Stimulated activated CD8-positive, alpha-beta memory T cell treated with anti-CD3 and anti-CD28 coated beads, Interleukin-12 subunit alpha, Interleukin-12 subunit beta, amount 100 ng/mL, for 24 hours (primary cell): ENCODE measurements around the gene ODC1.
"Not testable (repeated sequence)": the region's sequence is repeated elsewhere in the genome, so short reads cannot be mapped to it uniquely, and the experiment has no call there.

Experiments
- DNase-seq: peaks from one replicate; pipeline ENCODE4 v3.0.0-alpha.2; 2020; ENCODE audit errors: extremely low read depth

Gene ODC1

DNA sequence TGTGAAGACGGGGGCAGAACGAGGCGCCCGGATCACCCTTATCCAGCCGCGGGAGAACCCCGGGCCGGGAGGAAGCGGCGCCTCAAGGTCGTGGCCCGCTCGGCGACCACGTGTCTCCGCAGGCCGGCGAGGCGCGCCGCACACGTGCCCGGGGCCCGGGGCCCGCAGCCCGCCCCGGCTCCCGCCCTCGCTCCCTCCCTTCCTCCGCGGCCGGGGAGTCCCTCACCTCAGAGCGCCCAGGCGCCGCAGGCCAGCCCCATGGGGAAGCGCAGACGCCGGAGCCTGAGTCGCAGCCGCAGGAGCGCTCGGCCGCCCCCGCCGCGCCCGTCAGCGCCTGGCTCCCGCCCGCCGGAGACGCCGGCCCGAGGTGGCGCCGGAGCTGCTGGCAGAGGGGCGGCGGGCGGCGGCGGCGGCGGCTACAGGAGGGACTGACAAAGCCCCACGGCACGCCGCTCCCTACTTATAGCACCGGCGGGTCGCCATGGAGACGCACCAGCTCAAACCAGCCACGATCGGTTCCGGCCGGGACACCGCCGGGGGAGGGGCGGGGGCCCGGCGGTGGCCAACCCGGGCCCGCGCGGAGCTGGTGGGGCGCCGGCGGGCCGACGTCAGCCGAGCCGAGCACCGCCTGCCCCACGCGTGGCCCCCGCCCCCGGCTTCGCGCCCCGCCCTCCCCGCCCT is at the start of gene ODC1:
ODC1 (minus strand) TSS at position 433 of the 681 bp plus-strand sequence. CDS start 3,295 bp downstream, outside the sequence.
- peak; percentile 97 for DNase-seq

DNA sequence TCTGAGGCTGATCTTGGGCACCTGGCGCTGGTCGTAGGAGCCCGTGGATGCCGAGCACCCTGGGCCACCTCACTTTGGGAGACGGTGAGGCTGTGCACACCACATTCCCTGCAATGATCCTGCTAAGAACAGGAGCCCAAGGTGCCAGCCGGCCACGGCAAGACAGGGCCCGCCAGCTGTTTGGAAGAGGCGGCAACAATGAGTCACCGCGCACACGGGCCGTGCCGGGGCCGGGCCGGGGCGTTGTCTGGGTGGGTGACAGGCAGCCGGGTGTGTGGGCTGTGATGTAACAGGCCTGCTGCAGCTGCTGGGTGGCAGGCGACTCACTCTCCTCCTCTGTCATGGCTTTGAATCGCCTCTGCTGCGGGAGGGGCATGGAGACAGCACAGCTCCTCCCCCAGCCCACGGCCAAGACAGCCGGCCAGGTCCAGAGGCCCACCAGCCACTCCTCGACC is 49.7 kb upstream of the ODC1 start:
- DNase-seq = peak; percentile 16

DNA sequence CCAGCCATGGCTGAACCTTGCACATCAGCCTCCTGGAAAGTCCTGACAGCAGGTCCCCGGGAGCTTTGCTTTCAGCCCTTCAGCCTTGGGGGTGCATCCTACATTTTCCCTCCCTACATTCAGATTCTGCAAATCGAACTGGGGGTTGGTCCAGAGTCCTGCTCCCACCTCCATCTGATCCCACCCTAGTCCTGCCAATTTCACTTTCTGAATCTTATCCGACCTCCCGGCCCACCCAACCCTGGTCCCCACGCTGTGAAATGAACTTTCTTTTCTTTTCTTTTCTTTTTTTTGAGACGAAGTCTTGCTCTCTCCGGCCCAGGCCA is 47.8 kb upstream of the ODC1 start:
- no peak for DNase-seq

DNA sequence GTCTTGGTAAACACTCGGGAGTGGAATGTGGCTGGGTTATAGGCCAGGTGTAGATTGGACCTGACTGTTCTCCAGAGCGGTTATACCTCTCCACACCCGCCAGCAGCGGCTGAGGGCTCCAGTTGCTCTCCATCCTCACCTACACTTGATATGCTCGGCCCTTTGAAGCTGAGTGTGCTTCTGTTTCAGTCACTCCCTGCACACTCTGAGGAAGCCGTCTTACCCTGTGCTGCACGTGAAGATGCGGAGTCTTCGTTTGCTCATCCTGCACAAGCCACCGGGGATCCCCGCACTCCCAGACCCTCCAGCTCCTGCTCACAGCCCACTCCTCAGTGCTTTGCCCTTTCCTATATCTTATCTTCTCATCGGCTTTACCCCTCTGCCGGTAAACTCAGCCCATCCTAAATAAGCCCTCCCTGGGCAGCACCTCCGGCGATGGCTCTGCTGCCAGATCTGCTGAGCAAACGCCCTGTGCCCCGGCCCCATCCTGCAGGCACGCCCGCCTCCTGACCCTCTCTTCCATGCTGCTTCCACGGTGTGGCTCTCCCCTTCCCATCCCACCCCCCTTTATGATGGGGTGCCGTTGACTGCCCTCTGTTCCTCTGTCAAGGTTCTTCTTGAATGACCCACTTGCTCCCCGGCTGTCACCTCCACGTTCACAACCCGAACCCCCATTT is 47.3 kb upstream of the ODC1 start:
- DNase-seq = no peak

DNA sequence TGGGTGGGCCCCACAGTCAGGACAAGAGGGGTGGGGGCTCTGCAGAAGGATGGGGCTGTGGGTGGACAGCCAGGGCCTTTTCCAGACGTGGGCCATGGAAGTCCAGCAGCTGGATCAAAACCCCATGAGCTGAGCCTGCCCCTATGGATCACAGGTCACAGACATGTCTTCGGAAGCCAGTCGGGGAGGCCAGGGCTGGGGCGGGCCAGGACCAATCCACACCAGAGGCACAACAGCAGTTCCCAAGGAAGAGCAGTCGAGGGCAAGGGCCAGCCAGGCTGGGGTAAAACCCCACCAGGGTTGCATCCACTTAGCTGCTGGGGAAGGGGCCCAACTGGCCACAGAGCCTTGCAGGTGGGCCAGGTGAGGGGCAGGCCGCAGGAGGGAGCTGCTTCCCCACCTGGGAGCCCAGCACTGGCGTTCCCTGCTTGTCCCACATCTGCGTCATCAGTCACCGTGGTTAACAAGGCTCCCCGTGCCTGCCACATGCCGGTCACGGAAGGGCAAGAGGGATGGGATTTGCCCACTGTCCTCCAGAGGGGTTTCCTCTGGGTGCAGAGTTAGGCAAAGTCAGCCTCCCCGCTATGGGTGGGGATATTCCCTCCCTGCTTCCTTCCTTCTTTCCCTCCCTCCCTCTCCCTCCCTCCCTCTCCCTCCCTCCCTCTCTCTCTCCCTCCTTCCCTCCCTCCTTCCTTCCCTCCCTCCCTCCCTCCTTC is 46.4 kb upstream of the ODC1 start:
- no peak for DNase-seq

DNA sequence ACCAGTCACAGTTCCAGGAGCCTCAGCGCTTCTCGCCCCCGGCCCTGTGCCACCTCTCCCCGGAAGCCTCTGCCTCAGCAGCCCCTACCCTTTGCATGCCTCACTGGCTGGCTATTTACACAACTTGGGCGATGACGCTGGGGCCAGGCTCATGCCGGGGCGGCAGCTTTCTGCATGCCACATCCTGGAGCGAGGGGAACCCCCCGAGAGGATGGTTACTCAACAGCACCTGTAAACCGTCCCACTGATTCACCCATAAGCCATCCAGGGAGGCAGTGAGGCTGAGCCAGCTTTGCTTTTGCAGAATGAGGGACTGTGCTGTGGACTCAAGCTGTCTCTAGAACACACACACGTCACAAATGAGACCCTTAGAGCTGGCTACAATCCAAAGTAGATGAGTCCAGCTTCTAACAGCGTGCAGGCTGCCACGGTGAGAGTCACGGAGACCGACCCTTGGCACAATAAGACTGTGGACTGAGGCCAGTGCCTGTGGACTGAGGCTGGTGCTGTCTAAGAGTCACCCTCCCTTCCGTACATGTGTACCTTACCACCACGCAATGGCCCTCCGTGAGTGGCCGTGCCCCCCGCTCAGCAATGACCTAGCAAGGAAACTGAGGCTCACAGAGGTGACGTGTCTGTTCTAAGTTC is 45.6 kb upstream of the ODC1 start:
- DNase-seq = peak; percentile 66

DNA sequence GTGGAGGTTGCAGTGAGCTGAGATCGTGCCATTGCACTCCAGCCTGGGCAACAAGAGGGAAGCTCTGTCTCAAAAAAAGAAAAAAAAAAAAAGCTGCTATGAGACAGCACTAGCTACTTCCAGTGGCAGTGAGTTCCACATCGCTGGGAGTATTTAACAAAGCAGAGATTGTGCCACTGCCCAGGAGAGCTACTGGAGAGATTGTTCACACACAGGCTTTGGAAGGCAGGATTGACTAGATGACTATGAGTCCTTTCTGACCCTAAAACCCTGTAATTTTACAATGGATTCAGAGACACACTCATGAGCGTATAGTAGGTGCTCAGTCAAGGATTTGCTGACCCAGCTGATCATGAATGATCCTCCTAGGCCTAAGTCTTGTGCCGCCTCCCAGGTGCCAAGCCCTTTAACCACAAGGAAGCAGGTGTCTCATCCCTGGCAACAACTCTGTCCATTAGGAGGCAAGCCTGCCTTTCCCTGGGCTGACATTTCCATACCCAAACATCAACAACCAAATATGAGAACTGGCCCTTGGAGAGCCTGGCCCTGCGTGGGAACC is 45.0 kb upstream of the ODC1 start:
- DNase-seq = no peak

DNA sequence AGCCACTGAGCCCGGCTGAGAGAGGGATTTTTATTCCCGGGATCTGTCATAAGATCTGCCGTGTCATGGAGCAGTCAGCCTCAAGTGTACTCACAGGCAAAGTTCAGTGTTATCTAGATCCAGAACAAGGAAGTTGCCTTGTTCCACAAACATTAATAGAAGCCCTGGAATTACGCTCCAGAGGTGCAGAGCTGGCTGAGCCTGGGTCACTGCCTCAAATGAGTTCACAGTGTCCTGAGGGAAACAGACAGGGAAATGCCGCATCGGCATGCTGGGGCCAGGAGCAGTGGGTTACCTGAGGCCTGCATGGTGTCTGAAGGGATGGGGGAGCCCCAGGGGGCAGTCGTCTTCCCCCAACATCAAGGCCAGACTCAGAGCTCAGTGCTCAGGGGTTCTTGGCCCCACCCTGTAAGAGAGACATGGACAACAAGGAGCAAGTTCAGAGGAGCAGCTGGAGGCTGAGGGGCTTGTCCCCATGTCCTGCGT is 42.7 kb upstream of the ODC1 start:
- no peak for DNase-seq

DNA sequence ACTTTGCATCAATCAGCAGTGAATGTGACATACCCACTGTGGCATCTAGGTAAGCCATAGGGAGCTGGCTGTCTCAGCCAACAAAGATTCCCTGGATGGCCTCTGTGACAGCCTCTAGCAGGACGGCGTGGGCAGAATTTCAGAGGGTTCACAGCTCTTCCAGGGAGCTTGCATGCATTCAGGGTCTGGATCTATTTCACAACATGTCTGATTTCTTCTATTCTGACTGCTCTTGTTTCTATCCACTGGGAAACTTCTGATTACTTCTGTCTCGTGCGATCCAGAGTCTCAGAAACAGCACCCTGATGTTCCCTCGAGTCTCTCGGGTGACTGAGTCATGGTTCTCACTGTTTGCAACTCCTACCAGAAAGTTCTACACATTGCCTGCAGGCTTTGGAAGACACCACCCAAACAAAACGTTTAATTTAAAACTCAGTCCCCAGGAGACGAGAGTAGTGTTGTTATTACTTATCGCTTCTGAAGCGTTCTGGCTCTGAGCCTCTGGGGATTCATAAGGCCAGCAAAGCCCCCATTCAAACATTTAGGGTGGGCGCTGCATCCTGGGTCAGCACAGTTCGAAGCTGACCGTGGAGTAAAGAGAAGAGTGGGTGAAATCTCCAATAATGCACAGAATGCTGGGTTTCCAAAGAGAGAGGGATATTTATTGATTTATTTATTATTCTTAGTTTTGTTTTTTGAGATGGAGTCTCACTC is 41.9 kb upstream of the ODC1 start:
- no peak for DNase-seq

DNA sequence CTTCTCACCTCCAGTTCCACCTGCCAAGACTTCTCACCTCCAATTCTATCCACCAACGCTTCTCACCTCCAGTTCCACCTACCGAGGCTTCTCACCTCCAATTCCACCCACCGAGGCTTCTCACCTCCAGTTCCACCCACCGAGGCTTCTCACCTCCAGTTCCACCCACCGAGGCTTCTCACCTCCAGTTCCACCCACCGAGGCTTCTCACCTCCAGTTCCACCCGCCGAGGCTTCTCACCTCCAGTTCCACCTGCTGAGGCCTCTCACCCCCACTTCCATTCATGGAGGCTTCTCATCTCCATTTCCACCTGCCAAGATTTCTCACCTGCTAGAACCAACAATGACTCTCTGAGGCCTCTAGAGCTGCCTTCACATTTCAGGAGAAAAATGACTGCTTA is 40.0 kb upstream of the ODC1 start:
- DNase-seq = not testable (repeated sequence)

DNA sequence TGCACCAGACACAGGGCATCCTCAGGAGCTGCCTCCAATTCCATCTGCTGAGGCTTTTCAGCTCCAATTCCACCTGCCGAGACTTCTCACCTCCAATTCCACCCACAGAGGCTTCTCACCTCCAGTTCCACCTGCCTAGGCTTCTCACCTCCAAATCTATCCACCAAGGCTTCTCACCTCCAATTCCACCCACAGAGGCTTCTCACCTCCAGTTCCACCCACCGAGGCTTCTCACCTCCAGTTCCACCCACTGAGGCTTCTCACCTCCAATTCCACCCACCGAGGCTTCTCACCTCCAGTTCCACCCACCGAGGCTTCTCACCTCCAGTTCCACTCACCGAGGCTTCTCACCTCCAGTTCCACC is 39.6 kb upstream of the ODC1 start:
- not testable (repeated sequence) for DNase-seq

DNA sequence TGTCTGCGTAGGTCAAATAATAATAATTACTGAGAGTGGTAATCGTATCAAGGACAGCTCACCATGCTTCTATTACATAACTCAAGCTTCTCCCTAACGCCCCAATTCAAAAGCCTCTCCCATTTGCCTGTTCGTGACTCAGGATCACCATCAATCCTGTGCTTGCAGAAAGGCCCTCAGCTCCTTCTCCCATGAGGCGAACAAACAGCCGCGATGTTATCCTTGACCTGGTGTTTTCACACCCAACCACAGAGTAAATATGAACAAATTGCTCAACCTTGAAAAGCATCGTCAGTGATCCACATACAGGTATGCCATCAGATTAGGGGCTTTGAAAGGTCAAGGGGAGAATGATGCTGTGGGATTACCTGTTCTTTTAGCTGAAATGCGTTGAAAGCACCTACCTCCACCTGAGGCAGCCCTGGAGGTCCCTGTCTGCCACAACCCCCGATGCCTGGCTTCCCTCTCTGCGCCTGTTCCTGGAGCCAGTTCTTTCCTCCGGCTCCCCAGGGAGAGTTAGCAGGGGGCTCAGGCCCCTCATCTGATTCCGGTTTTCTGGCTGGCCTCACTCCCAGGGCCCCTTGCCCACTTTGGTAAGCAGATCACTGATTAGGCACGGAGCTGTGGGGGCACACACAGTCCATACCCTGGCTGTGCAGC is 39.1 kb upstream of the ODC1 start:
- DNase-seq = no peak

DNA sequence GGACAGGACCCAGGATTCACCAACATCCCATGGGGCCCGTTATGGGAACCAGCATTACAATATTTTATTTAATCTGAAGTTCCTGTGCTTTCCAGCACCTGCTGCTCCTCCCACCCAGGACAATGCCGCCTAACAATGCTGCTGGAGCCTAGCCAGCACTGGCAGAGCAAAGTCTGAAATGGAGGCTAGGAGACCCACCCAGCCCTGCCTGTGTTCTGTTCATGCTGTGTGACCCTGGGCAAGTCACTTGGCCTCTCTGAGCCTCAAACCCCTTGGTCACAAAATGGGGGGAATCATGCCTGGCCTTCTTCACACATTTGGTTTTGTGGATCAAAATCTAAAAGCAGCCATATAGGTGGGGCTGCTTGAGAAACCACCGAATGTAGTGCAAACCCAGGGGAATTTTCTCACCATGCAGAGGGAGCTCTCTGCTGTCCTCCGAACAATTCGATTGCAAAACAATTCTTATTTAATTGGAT is 38.5 kb upstream of the ODC1 start:
- DNase-seq = no peak

DNA sequence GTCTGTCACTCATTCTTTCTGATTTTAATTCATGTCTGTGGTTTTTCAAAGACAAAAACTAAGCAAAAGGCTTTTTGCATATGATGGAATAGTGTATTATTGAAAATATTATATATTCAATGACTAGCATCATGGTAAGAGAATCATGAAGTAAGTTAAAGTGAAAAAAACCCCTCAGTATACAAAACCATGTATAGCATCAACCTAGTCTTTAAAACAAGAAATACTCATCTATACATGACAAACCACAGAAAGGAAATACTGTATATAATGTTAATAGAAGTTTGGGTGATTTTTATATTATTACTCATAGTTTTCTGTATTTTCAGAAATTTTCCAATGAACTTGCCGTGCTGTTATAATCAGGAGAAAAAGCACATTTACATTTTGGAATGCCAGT is 38.0 kb upstream of the ODC1 start:
- DNase-seq = no peak

DNA sequence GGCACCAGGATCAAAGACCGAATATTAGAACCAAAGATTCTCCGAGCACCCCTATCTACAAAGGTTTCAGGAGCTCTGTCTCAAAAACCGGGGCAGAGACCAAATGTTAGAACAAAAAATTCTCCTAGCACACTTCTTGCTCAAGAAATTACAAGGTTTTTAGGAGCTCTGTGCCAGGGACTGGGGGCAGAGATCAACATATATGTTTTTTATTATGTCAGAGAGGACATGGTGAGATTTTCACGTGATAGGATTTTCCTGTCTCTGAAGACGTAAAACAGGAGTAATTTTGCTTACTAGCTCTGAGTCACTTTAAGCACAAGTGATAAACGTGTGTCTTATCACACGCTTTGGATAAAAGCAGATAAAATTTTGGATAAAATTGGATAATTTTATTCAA is 34.8 kb upstream of the ODC1 start:
- DNase-seq = no peak

DNA sequence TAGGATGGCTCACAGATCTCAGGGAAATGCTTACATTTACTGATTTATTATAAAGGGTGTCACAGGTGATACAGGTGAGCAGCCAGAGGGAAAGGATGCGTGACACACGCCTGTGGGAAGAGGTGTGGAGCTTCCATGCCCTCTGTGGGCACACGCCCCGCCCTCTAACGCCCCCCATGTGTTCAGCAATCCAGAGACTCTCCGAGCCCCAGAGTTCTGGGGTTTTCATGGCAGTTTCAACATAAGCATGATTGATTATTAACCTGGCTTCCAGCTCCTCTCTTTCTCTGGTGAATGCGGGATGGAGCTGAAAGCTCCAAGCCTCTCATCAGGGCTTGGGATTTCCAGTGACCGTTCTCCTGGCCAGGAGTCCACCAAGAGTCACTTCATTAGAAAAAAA is 34.3 kb upstream of the ODC1 start:
- no peak for DNase-seq

DNA sequence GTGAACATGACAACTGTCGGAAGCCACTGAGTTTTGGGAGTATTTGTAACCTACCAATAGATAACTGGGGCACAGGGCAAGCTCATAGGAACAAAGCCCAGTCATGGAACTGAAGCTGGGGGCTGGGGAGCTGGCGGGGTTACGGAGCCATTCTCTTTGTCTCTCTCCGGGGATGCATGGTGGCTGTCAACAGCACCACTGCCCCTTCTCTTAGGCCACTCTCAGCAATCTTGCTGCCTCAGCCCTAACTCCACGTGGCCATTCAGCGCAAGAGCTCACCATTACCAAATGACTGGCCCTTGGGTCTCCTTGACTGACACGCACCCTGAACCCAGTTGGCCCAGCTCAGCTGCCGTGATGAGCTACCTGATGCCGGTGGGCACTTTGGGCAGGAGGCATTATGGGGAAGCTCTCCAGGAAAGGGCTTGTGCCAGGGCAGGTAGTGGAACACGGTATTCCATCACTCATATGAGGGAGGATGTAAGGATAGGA is 33.6 kb upstream of the ODC1 start:
- no peak for DNase-seq

DNA sequence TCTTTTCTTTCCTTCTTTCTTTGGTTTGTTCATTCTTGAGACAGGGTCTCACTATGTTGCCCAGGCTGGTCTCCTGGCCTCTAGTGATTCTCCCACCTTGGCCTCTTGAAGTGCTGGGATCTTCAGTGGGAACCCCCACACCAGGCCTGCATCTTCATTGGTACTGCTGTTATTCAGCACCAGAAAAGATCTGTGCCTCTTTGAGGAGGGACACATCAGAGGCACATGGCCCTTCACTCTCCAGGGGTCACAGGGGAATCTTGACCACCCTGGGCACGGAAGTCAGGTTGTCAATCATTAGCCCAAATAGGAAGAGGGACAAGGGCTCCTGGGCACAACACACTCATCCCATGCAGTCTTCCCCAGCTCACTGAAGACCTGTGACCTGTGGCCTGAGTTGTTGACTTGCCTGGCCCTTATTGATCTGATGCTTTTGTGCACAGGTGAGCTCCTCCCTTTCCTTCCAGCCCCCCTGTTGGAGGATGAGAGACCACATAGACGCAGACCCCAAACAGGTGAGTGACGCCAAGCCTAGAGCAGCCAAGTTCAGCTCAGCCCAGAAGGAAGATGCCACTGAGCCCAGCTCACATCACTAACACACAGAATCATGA is 33.0 kb upstream of the ODC1 start:
- no peak for DNase-seq

DNA sequence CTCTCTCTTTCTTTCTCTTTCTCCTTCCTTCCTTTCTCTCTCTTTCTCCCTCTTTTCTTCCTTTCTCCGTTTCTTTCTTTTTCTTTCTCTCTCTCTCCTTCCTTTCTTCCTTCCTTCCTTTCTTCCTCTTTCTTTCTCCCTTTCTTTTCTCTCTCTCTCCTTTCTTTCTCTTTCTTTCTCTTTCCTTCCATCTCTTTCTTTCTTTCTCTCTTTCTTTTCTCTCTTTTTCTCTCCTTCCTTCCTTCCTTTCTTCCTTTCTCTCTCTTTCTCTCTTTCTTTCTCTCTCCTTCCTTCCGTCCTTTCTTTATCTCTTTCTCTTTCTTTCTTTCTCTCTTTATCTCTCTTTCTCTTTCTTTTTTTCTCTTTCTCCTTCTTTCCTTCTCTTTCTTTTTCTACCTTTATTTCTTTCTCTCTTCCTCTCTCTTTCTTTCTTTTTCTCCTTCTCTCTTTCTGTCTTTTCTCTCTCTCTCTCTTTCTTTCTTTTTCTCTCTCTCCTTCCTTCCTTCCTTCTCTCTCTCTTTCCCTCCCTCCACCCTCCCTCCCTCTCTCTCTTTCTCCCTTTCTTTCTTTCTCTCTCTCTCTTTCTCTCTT is 32.3 kb upstream of the ODC1 start:
- DNase-seq = no peak

DNA sequence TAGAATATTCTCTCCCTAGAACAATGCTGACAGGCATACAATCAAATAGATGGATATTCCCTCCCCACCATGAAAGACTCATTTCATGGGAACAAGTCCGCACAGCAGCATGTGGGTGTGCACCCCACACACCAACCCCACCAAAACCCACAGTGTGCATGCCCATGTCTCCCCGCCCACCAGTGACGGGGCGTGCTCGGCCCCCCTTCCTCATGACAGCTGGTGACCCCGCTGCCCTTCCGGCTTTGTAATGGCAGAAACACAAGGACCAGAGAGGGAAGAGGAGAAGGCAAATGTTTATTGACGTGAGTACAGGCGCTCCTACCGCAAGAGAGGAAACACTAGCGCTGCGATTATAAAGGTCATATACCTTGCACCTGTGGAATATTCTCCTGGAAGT is 30.8 kb upstream of the ODC1 start:
- no peak for DNase-seq
